ENCODE data around the gene PPP3CA. TPM values are rescaled to one million over a fixed set of nuclear protein-coding genes. Genes with fewer than 3 reads are reported as not detected.

The PPP3CA gene
- polyA plus RNA-seq, 1 donor (not counting 4 experiments of a cell fraction or from before 2014, with no cell fraction given): 43.3 TPM

- dilution Hi-C loops (cut with MboI; ENCODE audit: extremely low pct_ligation_motif_present, low sequenced_read_pairs): no loop called here
- no peaks in the 10 kb centered on the region for H3K79me2 ChIP-seq (ENCODE audit: control insufficient read depth, insufficient read depth, low read length)
- no peak overlapping the region for H3K27ac ChIP-seq (ENCODE audit: control insufficient read depth, insufficient read depth, low read length)
- no peak for TF ChIP-seq CTCF (optimal IDR thresholded peaks at IDR 0.05 in 1 of 3, IDR thresholded peaks at IDR 0.05 in 1 of 3, conservative IDR thresholded peaks at IDR 0.05 in 1 of 3; ENCODE audit: extremely low read depth in 1 of 3, insufficient read depth in 2 of 3, low read length in 3 of 3)
- no peak for TF ChIP-seq EZH2 (IDR thresholded peaks at IDR 0.05; ENCODE audit: low read length)
- no peaks in the 10 kb centered on the region for H3K36me3 ChIP-seq (ENCODE audit: control insufficient read depth in 2 of 2, extremely low read depth in 1 of 2, insufficient read depth in 2 of 2, low read length in 2 of 2)
- FAIRE-seq (no peak), DNase-seq (ENCODE audit: low read depth, low spot score) (no peak)
- no peaks in the 10 kb centered on the region for H3K9me1 ChIP-seq (ENCODE audit: control insufficient read depth, extremely low read depth, insufficient read depth, low read length)
- H3K4me3 ChIP-seq (ENCODE audit: control insufficient read depth in 2 of 3, extremely low read depth in 1 of 3, insufficient read depth in 2 of 3, low read depth in 1 of 3, low read length in 3 of 3): no peak overlapping the region
- no peak overlapping the region for H3K9ac ChIP-seq (ENCODE audit: control insufficient read depth, extremely low read depth, insufficient read depth, low read length)
- H2AFZ ChIP-seq (ENCODE audit: control insufficient read depth, low read length): no peak overlapping the region
- H3K27me3 ChIP-seq (ENCODE audit: control insufficient read depth, extremely low read depth, insufficient read depth, low read length): no peaks in the 10 kb centered on the region
- H3K4me1 ChIP-seq (ENCODE audit: control insufficient read depth, extremely low read depth, insufficient read depth, low read length): peaks cover 19% of the 10 kb centered on the region
- no peak overlapping the region for H3K4me2 ChIP-seq (ENCODE audit: control insufficient read depth, extremely low read depth, insufficient read depth, low read depth, low read length)
- H4K20me1 ChIP-seq (ENCODE audit: control insufficient read depth, extremely low read depth, insufficient read depth, low read length): no peaks in the 10 kb centered on the region
- no peaks in the 10 kb centered on the region for H3K9me3 ChIP-seq (ENCODE audit: control insufficient read depth, low read depth, low read length)
These were observed 23.4 kb upstream of the PPP3CA start for GRCh38 chr4:101370663-101371210.

- peak overlapping the region; percentile 71 for H3K4me2 ChIP-seq (ENCODE audit: control insufficient read depth, extremely low read depth, insufficient read depth, low read depth, low read length)
- peaks cover 16% of the 10 kb centered on the region for H3K4me1 ChIP-seq (ENCODE audit: control insufficient read depth, extremely low read depth, insufficient read depth, low read length)
- dilution Hi-C loops (cut with MboI; ENCODE audit: extremely low pct_ligation_motif_present, low sequenced_read_pairs): no loop called here
- peak; percentile 95 for FAIRE-seq
- no peaks in the 10 kb centered on the region for H3K9me1 ChIP-seq (ENCODE audit: control insufficient read depth, extremely low read depth, insufficient read depth, low read length)
- H3K9ac ChIP-seq (ENCODE audit: control insufficient read depth, extremely low read depth, insufficient read depth, low read length): no peak overlapping the region
- no peaks in the 10 kb centered on the region for H3K36me3 ChIP-seq (ENCODE audit: control insufficient read depth in 2 of 2, extremely low read depth in 1 of 2, insufficient read depth in 2 of 2, low read length in 2 of 2)
- TF ChIP-seq EZH2 (IDR thresholded peaks at IDR 0.05; ENCODE audit: low read length) (no peak), CTCF (optimal IDR thresholded peaks at IDR 0.05 in 1 of 3, IDR thresholded peaks at IDR 0.05 in 1 of 3, conservative IDR thresholded peaks at IDR 0.05 in 1 of 3; ENCODE audit: extremely low read depth in 1 of 3, insufficient read depth in 2 of 3, low read length in 3 of 3) (no peak)
- H3K79me2 ChIP-seq (ENCODE audit: control insufficient read depth, insufficient read depth, low read length): no peaks in the 10 kb centered on the region
- peak overlapping the region; percentile 72 for H2AFZ ChIP-seq (ENCODE audit: control insufficient read depth, low read length)
- peak overlapping the region in 1 of 3 experiments; percentile 26 for H3K4me3 ChIP-seq (ENCODE audit: control insufficient read depth in 2 of 3, extremely low read depth in 1 of 3, insufficient read depth in 2 of 3, low read depth in 1 of 3, low read length in 3 of 3)
- no peaks in the 10 kb centered on the region for H3K27me3 ChIP-seq (ENCODE audit: control insufficient read depth, extremely low read depth, insufficient read depth, low read length)
- peaks cover 2% of the 10 kb centered on the region for H3K9me3 ChIP-seq (ENCODE audit: control insufficient read depth, low read depth, low read length)
- no peaks in the 10 kb centered on the region for H4K20me1 ChIP-seq (ENCODE audit: control insufficient read depth, extremely low read depth, insufficient read depth, low read length)
- DNase-seq (ENCODE audit: low read depth, low spot score): no peak
- H3K27ac ChIP-seq (ENCODE audit: control insufficient read depth, insufficient read depth, low read length): peak overlapping the region; percentile 85
These were observed 19.9 kb upstream of the PPP3CA start for GRCh38 chr4:101367201-101367600.
